ENCODE measurements around the gene UPB1. TPM values are rescaled to one million over a fixed set of nuclear protein-coding genes. Genes with fewer than 3 reads are reported as not detected.

The UPB1 gene
- total RNA-seq, 1 experiment from 2014 or later, result 0.11 TPM

DNA sequence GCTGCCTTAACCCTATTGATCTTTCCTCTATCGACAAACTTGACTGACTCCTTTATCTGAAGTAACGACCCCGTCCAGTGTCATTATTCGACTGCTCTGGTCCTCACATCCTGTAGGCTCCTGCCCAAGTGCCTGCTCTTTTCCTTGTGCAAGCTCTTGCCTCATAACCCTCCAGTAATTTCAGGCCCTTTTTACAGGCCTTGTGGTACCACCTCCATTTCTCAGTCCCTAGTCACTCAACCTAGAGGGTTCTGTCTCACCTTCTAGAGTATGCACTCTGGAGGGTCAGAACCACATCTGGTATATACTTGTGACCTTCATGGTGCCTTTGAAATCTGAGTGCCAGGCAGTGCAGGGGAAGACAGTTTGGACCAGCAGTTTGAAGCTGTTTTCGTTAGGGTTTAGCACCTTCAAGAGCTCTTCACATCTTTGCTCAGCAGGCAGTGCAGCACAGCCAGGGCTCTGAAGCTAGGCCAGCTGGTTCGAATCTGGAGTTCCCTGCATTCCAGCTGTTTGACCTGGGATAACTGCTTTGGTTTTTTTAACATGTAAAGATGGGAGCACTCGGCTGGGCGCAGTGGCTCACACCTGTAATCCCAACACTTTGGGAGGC is 71.9 kb downstream of the UPB1 start:
- POLR2A ChIA-PET (ENCODE audit: low non-redundant PET), result no interaction called here
- Histone ChIP-seq H3K36me3 (ENCODE audit: insufficient read depth, low read length, poor library complexity, severe bottlenecking) (peaks cover 57% of the 10 kb centered on the region), H3K9me3 (ENCODE audit: low read depth, low read length, poor library complexity, severe bottlenecking) (no peaks in the 10 kb centered on the region), H3K4me3 (ENCODE audit: low read depth, low read length, poor library complexity, severe bottlenecking) (no peak overlapping the region), H3K27ac (ENCODE audit: low read depth, low read length, poor library complexity, severe bottlenecking) (no peak overlapping the region), H3K4me1 (ENCODE audit: insufficient read depth, low read length, poor library complexity, severe bottlenecking) (peaks cover 4% of the 10 kb centered on the region), H3K27me3 (replicated peaks; ENCODE audit: insufficient read depth, low read depth, low read length, poor library complexity) (no peaks in the 10 kb centered on the region)
- TF ChIP-seq EZH2 (IDR thresholded peaks at IDR 0.05; ENCODE audit: borderline replicate concordance, low read depth, low read length, poor library complexity, severe bottlenecking), result no peak
- TF ChIP-seq, protein P1, sequence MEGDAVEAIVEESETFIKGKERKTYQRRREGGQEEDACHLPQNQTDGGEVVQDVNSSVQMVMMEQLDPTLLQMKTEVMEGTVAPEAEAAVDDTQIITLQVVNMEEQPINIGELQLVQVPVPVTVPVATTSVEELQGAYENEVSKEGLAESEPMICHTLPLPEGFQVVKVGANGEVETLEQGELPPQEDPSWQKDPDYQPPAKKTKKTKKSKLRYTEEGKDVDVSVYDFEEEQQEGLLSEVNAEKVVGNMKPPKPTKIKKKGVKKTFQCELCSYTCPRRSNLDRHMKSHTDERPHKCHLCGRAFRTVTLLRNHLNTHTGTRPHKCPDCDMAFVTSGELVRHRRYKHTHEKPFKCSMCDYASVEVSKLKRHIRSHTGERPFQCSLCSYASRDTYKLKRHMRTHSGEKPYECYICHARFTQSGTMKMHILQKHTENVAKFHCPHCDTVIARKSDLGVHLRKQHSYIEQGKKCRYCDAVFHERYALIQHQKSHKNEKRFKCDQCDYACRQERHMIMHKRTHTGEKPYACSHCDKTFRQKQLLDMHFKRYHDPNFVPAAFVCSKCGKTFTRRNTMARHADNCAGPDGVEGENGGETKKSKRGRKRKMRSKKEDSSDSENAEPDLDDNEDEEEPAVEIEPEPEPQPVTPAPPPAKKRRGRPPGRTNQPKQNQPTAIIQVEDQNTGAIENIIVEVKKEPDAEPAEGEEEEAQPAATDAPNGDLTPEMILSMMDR (conservative IDR thresholded peaks at IDR 0.05; ENCODE audit: low read depth, low read length), result no peak
- no TSS peak for BruUV-seq (replicated peaks)
- DNase-seq (ENCODE audit: low spot score), result no peak
- CTCF ChIA-PET, result no interaction called here
- intact Hi-C loops (cut with micrococcal nuclease; ENCODE audit: unreplicated experiment), result no loop called here

DNA sequence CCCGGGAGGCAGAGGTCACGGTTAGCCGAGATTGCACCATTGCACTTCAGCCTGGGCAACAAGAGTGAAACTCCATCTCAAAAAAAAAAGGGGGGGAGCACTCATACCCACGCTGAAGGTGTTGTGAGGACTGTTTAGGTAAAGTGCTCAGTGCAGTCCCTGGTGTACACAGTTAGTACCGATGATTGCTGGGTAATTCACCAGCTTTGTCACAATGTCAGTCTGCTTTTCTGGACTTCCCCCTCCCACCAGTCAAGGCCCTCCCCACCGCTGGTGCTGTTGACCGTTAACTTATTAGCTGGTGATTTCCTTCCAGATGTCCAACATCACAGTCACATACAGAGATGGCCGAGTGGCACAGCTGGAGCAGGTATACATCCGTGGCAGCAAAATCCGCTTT is 72.5 kb downstream of the UPB1 start:
- DNase-seq (ENCODE audit: low spot score), result no peak
- peaks cover 61% of the 10 kb centered on the region for H3K36me3 ChIP-seq (ENCODE audit: insufficient read depth, low read length, poor library complexity, severe bottlenecking)
- H3K27me3 ChIP-seq (replicated peaks; ENCODE audit: insufficient read depth, low read depth, low read length, poor library complexity), result no peaks in the 10 kb centered on the region
- H3K4me1 ChIP-seq (ENCODE audit: insufficient read depth, low read length, poor library complexity, severe bottlenecking), result peaks cover 4% of the 10 kb centered on the region
- BruUV-seq (replicated peaks), result no TSS peak
- intact Hi-C loops (cut with micrococcal nuclease; ENCODE audit: unreplicated experiment), result no loop called here
- H3K27ac ChIP-seq (ENCODE audit: low read depth, low read length, poor library complexity, severe bottlenecking), result no peak overlapping the region
- ChIA-PET POLR2A (ENCODE audit: low non-redundant PET) (no interaction called here), CTCF (no interaction called here)
- TF ChIP-seq, protein P1 (conservative IDR thresholded peaks at IDR 0.05; ENCODE audit: low read depth, low read length), result no peak
- no peak for TF ChIP-seq EZH2 (IDR thresholded peaks at IDR 0.05; ENCODE audit: borderline replicate concordance, low read depth, low read length, poor library complexity, severe bottlenecking)
- no peaks in the 10 kb centered on the region for H3K9me3 ChIP-seq (ENCODE audit: low read depth, low read length, poor library complexity, severe bottlenecking)
- H3K4me3 ChIP-seq (ENCODE audit: low read depth, low read length, poor library complexity, severe bottlenecking), result no peak overlapping the region

DNA sequence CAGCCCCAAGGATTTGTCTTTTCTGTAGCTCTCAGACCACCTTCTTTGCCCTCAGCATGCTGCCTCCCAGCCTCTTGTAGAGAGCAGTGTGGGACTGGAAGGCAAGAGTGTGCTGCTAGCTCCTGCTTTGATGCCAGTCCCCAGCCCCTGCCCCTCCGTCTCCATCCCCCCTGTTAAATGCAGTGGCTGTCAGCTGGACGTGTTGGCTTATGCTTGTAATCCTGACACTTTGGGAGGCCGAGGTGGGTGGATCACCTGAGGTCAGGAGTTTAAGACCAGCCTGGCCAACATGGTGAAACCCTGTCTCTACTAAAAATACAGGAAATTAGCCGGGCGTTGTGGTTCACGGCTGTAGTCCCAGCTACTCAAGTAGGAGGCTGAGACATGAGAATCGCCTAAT is 76.1 kb downstream of the UPB1 start:
- CTCF ChIA-PET, result interaction anchor here (0.6 kb wide), 1 partner anchor 219 kb away, joined by 5 read pairs; no protein-coding TSS in a partner anchor
- DNase-seq (ENCODE audit: low spot score), result no peak
- Histone ChIP-seq H3K9me3 (ENCODE audit: low read depth, low read length, poor library complexity, severe bottlenecking) (no peaks in the 10 kb centered on the region), H3K4me1 (ENCODE audit: insufficient read depth, low read length, poor library complexity, severe bottlenecking) (no peaks in the 10 kb centered on the region), H3K27me3 (replicated peaks; ENCODE audit: insufficient read depth, low read depth, low read length, poor library complexity) (no peaks in the 10 kb centered on the region), H3K36me3 (ENCODE audit: insufficient read depth, low read length, poor library complexity, severe bottlenecking) (peaks cover 77% of the 10 kb centered on the region), H3K27ac (ENCODE audit: low read depth, low read length, poor library complexity, severe bottlenecking) (no peak overlapping the region), H3K4me3 (ENCODE audit: low read depth, low read length, poor library complexity, severe bottlenecking) (no peak overlapping the region)
- no peak for TF ChIP-seq EZH2 (IDR thresholded peaks at IDR 0.05; ENCODE audit: borderline replicate concordance, low read depth, low read length, poor library complexity, severe bottlenecking)
- TF ChIP-seq, protein P1 (conservative IDR thresholded peaks at IDR 0.05; ENCODE audit: low read depth, low read length), result no peak
- intact Hi-C loops (cut with micrococcal nuclease; ENCODE audit: unreplicated experiment), result no loop called here
- no TSS peak for BruUV-seq (replicated peaks)
- POLR2A ChIA-PET (ENCODE audit: low non-redundant PET), result no interaction called here

All from A673 (cell line).